ENCODE data around the gene HOXD9.

DNA sequence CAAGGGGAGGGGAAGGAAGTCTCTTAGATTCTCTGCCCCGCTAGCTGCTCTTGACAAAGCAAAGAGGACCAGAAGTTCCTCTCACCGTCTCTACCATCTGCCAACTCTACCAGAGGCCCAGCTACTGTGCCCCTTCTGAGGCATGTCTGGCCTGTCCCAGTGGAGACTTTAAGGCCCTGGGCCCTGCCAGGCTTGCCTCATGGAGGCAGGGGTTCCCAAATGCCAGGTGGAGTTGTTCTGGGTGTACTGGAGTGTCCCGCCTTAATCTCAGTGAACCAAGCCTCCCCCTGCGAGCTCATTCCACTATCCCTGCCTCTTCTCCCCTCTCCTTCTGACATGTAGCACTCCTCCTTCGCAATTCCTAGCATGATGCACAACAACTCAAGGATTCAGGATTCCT, 20.7 kb upstream of the HOXD9 start:
- TF ChIP-seq, protein P1, sequence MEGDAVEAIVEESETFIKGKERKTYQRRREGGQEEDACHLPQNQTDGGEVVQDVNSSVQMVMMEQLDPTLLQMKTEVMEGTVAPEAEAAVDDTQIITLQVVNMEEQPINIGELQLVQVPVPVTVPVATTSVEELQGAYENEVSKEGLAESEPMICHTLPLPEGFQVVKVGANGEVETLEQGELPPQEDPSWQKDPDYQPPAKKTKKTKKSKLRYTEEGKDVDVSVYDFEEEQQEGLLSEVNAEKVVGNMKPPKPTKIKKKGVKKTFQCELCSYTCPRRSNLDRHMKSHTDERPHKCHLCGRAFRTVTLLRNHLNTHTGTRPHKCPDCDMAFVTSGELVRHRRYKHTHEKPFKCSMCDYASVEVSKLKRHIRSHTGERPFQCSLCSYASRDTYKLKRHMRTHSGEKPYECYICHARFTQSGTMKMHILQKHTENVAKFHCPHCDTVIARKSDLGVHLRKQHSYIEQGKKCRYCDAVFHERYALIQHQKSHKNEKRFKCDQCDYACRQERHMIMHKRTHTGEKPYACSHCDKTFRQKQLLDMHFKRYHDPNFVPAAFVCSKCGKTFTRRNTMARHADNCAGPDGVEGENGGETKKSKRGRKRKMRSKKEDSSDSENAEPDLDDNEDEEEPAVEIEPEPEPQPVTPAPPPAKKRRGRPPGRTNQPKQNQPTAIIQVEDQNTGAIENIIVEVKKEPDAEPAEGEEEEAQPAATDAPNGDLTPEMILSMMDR (IDR thresholded peaks at IDR 0.05; ENCODE audit: insufficient read depth, low read length): no peak
- no peak for TF ChIP-seq GABPA (IDR thresholded peaks at IDR 0.05; ENCODE audit: low read depth)

Measured in HL-60 (cell line).